ENCODE measurements around the gene BCKDK. TPM values are rescaled to one million over a fixed set of nuclear protein-coding genes. Genes with fewer than 3 reads are reported as not detected.

Gene BCKDK
- total and polyA plus RNA-seq, 8 donors = 25.7 to 64.2 (median 33.2) TPM

GRCh38 chr16:31063843-31064611, 44.2 kb upstream of the BCKDK start:
- no peaks in the 10 kb centered on the region for H3K4me1 ChIP-seq
- DNase-seq = no peak
- no peaks in the 10 kb centered on the region for H3K9me3 ChIP-seq
- no peak for FAIRE-seq
- no peaks in the 10 kb centered on the region for H3K27me3 ChIP-seq
- 93 to 94% methylated on average over 56 of the region's 56 CpGs for whole genome bisulfite sequencing, 2 donors
- no peak for TF ChIP-seq CTCF (IDR thresholded peaks at IDR 0.05)
- intact Hi-C loops (cut with DNase I) = no loop called here
- no peak overlapping the region for H3K4me3 ChIP-seq
- H3K27ac ChIP-seq = no peak overlapping the region
- ATAC-seq = peak in 2 of 4 donors; percentile 13 to 15
- peaks cover 0 to 10% (median 2%) of the 10 kb centered on the region in 3 donors for H3K36me3 ChIP-seq

DNA sequence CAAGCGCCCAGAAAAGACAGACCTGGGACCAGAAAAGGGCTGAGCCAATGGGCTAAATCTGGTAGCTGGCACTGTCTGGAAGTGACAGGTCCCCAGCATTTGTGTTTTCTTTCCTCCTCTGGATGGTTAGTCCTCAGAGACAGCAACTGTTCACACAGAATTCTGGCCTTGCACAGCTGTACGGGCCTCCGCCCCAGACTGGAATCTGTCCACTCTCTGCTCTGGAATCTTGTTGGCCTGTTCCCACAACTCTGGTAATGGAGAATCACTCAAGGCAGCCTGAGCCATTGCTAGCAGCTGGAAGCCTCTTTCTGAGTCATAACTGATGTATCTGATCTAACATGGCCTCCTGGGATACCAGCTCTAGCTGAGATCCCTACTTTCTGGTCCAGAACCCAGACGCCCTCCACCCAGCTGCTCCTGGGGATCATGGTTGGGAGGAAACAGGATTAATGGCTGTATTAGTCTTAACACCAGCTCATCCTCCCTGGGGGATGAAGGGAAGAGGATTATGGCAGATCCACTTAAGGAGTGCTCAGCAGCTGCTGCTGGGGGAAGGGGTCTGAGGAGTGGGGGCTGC, 43.2 kb upstream of the BCKDK start:
- intact Hi-C loops (cut with DNase I) = no loop called here
- DNase-seq (no peak), ATAC-seq (peak in 3 of 4 donors; percentile 61 to 68 (median 67)), FAIRE-seq (no peak)
- Histone ChIP-seq H3K27ac (no peak overlapping the region), H3K4me1 (no peaks in the 10 kb centered on the region), H3K4me3 (no peak overlapping the region), H3K36me3 (peaks cover 0 to 10% (median 2%) of the 10 kb centered on the region in 3 donors), H3K9me3 (no peaks in the 10 kb centered on the region), H3K27me3 (no peaks in the 10 kb centered on the region)
- TF ChIP-seq CTCF (IDR thresholded peaks at IDR 0.05) = no peak
- 81 to 84% methylated on average over 4 of the region's 4 CpGs for WGBS, 2 donors

DNA sequence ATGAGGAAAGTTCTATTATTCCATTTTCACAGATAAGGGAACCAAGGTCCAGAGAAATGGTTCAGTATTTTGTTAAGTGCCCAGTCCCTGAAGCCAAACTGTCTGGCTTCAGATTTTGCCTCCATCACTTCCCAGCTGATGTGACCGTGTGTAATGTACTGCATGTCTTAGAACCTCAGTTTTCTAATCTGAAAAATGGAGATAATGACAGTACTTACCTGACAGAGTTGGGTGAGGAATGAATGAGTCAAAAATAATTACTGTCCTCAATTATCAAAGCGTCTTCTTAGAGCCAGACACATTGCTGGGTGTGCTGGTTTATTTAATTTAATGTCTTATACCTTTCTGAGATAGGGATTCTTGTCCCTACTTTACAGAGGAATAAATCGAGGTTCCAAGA, 40.8 kb upstream of the BCKDK start:
- intact Hi-C loops (cut with DNase I) = no loop called here
- Histone ChIP-seq H3K4me3 (no peak overlapping the region), H3K4me1 (peaks cover 0 to 6% (median 2%) of the 10 kb centered on the region in 3 donors), H3K9me3 (no peaks in the 10 kb centered on the region), H3K27me3 (no peaks in the 10 kb centered on the region), H3K27ac (no peak overlapping the region), H3K36me3 (no peaks in the 10 kb centered on the region)
- 75 to 79% methylated on average over 3 of the region's 3 CpGs for WGBS, 2 donors
- DNase-seq (no peak), ATAC-seq (no peak), FAIRE-seq (no peak)
- no peak for TF ChIP-seq CTCF (IDR thresholded peaks at IDR 0.05)

- Histone ChIP-seq H3K4me1 (peaks cover 0 to 12% (median 5%) of the 10 kb centered on the region in 3 donors), H3K27me3 (no peaks in the 10 kb centered on the region), H3K27ac (no peak overlapping the region), H3K9me3 (no peaks in the 10 kb centered on the region), H3K4me3 (peak overlapping the region in 1 of 4 donors; percentile 100), H3K36me3 (peaks cover 0 to 5% (median 0%) of the 10 kb centered on the region in 3 donors)
- ATAC-seq = no peak
- TF ChIP-seq CTCF (IDR thresholded peaks at IDR 0.05) = no peak
- intact Hi-C loops (cut with DNase I) = no loop called here
- 37 to 44% methylated on average over 4 of the region's 4 CpGs for WGBS, 2 donors
- no peak for DNase-seq
- FAIRE-seq = no peak
Observed at GRCh38 chr16:31071861-31072260, 36.3 kb upstream of the BCKDK start.

All from pancreas (tissue), 10 donors.